LNCaP clone FGC (cell line): ENCODE measurements around the gene BORCS8.

Experiments used
- DNase-seq: peaks from one replicate; pipeline ENCODE4 v3.0.0-alpha.2; 2011; ENCODE audit warnings: low read depth
- H3K4me3 ChIP-seq: 2 replicates; pipeline ENCODE4 v1.5.1; 2011; ENCODE audit warnings: mild to moderate bottlenecking, low read depth, low read length, control low read depth
- CTCF ChIP-seq: IDR thresholded peaks from 2 replicates; pipeline ENCODE4 v1.5.1; 2012; ENCODE audit warnings: mild to moderate bottlenecking; ENCODE audit not compliant: control insufficient read depth, insufficient read depth; ENCODE audit errors: extremely low read depth

BORCS8 gene

GRCh38 chr19:19232261-19232721 is 40.3 kb upstream of the BORCS8 start:
- no peak for DNase-seq
- H3K4me3 ChIP-seq: no peak overlapping the region
- no peak for TF ChIP-seq CTCF

- H3K4me3 ChIP-seq: no peak overlapping the region
- DNase-seq: no peak
- no peak for TF ChIP-seq CTCF
These were observed 39.0 kb upstream of the BORCS8 start for GRCh38 chr19:19230999-19231398.

- no peak for TF ChIP-seq CTCF
- no peak overlapping the region for H3K4me3 ChIP-seq
- DNase-seq: no peak
These were observed 37.7 kb upstream of the BORCS8 start for GRCh38 chr19:19229701-19230100.

- H3K4me3 ChIP-seq: no peak overlapping the region
- DNase-seq: no peak
- no peak for TF ChIP-seq CTCF
These were observed 35.3 kb upstream of the BORCS8 start for GRCh38 chr19:19227217-19227616.

- no peak for TF ChIP-seq CTCF
- no peak overlapping the region for H3K4me3 ChIP-seq
- DNase-seq: no peak
These were observed 34.7 kb upstream of the BORCS8 start for GRCh38 chr19:19226663-19227062.

GRCh38 chr19:19226204-19226603 is 34.3 kb upstream of the BORCS8 start:
- TF ChIP-seq CTCF: no peak
- no peak overlapping the region for H3K4me3 ChIP-seq
- no peak for DNase-seq

GRCh38 chr19:19224852-19225494 is 33.0 kb upstream of the BORCS8 start:
- 0 out of 2 replicates have a peak overlapping the region, but pooled peaks have one; percentile 7 for H3K4me3 ChIP-seq
- DNase-seq: peak; percentile 48
- peak; percentile 55 for TF ChIP-seq CTCF
